ENCODE measurements around the gene LMTK2.

DNA sequence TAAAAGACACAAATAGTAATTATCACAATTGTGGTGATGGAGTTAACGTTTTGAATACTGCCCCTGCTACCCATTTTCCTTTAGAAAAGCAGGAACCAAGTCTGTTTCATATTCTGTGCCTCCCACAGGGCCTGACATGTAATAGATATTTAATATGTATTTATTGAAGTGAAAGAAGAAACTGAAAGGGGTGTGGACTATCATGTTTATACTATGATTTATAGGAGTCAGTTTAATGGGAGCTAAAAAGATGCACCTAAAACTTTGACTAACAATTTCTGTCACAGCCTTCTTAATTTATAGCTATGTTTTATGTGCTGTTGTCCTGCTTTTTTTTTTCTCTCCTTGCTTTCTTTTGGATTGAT, 80.5 kb downstream of the LMTK2 start:
- TF ChIP-seq, protein P1, sequence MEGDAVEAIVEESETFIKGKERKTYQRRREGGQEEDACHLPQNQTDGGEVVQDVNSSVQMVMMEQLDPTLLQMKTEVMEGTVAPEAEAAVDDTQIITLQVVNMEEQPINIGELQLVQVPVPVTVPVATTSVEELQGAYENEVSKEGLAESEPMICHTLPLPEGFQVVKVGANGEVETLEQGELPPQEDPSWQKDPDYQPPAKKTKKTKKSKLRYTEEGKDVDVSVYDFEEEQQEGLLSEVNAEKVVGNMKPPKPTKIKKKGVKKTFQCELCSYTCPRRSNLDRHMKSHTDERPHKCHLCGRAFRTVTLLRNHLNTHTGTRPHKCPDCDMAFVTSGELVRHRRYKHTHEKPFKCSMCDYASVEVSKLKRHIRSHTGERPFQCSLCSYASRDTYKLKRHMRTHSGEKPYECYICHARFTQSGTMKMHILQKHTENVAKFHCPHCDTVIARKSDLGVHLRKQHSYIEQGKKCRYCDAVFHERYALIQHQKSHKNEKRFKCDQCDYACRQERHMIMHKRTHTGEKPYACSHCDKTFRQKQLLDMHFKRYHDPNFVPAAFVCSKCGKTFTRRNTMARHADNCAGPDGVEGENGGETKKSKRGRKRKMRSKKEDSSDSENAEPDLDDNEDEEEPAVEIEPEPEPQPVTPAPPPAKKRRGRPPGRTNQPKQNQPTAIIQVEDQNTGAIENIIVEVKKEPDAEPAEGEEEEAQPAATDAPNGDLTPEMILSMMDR (conservative IDR thresholded peaks at IDR 0.05; ENCODE audit: low read length) = no peak
- no peak for TF ChIP-seq EZH2phosphoT487 (IDR thresholded peaks at IDR 0.05; ENCODE audit: borderline replicate concordance)

Measured in Loucy (cell line).